Measurements from ENCODE around the gene EPHB6.

GRCh38 chr7:142876991-142877910 is 22.4 kb downstream of the EPHB6 start:
- TF ChIP-seq CTCF (conservative IDR thresholded peaks at IDR 0.05) (no peak), EZH2 (IDR thresholded peaks at IDR 0.05; ENCODE audit: low read depth) (no peak)

Measured in PC-9 (cell line).